ENCODE measurements around the gene ATP5MC2. TPM values are rescaled to one million over a fixed set of nuclear protein-coding genes. Genes with fewer than 3 reads are reported as not detected.

The ATP5MC2 gene
- polyA plus RNA-seq, 1 of the 3 experiments (the other 2 are of a cell fraction), result 319 TPM

DNA sequence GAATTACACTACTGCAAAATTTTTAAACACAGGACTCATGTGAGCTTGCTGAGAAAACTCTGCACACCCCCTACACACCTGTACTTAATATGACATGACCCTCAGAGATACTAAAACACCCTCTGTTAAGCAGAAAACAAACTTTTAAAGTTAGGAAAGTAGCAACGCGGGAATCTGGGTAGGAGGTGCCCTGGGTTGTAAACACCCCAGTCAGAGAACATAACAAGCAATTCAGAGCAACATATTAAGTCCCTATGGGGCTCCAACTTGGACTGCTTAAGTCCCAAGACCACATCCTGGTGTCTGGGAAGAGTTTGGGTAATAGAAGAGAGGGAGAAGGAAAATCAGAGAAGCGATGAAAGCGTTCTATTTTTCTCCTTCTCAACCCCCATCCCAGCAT, 50.9 kb downstream of the ATP5MC2 start:
- peak overlapping the region; percentile 3 to 91; a peak in 2 of 4 replicates for H3K27ac ChIP-seq (ENCODE audit: low read depth in 2 of 2, low read length in 1 of 2)
- peak overlapping the region; percentile 75 to 77 for H3K4me3 ChIP-seq (ENCODE audit: low read depth in 2 of 2, low read length in 1 of 2)
- H3K4me2 ChIP-seq, result peak overlapping the region; percentile 91
- H3K79me2 ChIP-seq (ENCODE audit: insufficient read depth), result peaks cover 57% of the 10 kb centered on the region
- WGBS (ENCODE audit: low lambda C conversion rate), result 53% methylated on average over 4 of the region's 4 CpGs
- TF ChIP-seq GABPA (IDR thresholded peaks at IDR 0.05; ENCODE audit: low read depth), result no peak
- TF ChIP-seq EP300 (IDR thresholded peaks at IDR 0.05; ENCODE audit: borderline replicate concordance in 1 of 2, low read depth in 1 of 2, low read length in 1 of 2), result no peak
- no peak for TF ChIP-seq YY1 (IDR thresholded peaks at IDR 0.05; ENCODE audit: low read depth)
- TF ChIP-seq SIN3A (IDR thresholded peaks at IDR 0.05; ENCODE audit: borderline replicate concordance, low read depth, low read length), result no peak
- no peak for TF ChIP-seq TCF12 (IDR thresholded peaks at IDR 0.05)
- TF ChIP-seq TAF1 (IDR thresholded peaks at IDR 0.05; ENCODE audit: borderline replicate concordance, low read depth, low read length), result no peak
- no peak for TF ChIP-seq NFIC (IDR thresholded peaks at IDR 0.05; ENCODE audit: borderline replicate concordance)
- TF ChIP-seq, protein P1, sequence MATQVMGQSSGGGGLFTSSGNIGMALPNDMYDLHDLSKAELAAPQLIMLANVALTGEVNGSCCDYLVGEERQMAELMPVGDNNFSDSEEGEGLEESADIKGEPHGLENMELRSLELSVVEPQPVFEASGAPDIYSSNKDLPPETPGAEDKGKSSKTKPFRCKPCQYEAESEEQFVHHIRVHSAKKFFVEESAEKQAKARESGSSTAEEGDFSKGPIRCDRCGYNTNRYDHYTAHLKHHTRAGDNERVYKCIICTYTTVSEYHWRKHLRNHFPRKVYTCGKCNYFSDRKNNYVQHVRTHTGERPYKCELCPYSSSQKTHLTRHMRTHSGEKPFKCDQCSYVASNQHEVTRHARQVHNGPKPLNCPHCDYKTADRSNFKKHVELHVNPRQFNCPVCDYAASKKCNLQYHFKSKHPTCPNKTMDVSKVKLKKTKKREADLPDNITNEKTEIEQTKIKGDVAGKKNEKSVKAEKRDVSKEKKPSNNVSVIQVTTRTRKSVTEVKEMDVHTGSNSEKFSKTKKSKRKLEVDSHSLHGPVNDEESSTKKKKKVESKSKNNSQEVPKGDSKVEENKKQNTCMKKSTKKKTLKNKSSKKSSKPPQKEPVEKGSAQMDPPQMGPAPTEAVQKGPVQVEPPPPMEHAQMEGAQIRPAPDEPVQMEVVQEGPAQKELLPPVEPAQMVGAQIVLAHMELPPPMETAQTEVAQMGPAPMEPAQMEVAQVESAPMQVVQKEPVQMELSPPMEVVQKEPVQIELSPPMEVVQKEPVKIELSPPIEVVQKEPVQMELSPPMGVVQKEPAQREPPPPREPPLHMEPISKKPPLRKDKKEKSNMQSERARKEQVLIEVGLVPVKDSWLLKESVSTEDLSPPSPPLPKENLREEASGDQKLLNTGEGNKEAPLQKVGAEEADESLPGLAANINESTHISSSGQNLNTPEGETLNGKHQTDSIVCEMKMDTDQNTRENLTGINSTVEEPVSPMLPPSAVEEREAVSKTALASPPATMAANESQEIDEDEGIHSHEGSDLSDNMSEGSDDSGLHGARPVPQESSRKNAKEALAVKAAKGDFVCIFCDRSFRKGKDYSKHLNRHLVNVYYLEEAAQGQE (IDR thresholded peaks at IDR 0.05; ENCODE audit: low read depth, low read length), result no peak
- TF ChIP-seq EZH2phosphoT487 (IDR thresholded peaks at IDR 0.05; ENCODE audit: borderline replicate concordance, low read depth), result no peak
- TF ChIP-seq, protein P2, sequence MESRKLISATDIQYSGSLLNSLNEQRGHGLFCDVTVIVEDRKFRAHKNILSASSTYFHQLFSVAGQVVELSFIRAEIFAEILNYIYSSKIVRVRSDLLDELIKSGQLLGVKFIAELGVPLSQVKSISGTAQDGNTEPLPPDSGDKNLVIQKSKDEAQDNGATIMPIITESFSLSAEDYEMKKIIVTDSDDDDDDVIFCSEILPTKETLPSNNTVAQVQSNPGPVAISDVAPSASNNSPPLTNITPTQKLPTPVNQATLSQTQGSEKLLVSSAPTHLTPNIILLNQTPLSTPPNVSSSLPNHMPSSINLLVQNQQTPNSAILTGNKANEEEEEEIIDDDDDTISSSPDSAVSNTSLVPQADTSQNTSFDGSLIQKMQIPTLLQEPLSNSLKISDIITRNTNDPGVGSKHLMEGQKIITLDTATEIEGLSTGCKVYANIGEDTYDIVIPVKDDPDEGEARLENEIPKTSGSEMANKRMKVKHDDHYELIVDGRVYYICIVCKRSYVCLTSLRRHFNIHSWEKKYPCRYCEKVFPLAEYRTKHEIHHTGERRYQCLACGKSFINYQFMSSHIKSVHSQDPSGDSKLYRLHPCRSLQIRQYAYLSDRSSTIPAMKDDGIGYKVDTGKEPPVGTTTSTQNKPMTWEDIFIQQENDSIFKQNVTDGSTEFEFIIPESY (IDR thresholded peaks at IDR 0.05; ENCODE audit: borderline replicate concordance, low read depth), result no peak
- no peak for TF ChIP-seq MXI1 (IDR thresholded peaks at IDR 0.05; ENCODE audit: low read depth, low read length)
- no peak for TF ChIP-seq ELF1 (IDR thresholded peaks at IDR 0.05)
- no peak for TF ChIP-seq FOXJ3 (CRISPR knock-in tag; IDR thresholded peaks at IDR 0.05)
- no peak for TF ChIP-seq RCOR1 (IDR thresholded peaks at IDR 0.05; ENCODE audit: low read length)
- TF ChIP-seq, protein P3, sequence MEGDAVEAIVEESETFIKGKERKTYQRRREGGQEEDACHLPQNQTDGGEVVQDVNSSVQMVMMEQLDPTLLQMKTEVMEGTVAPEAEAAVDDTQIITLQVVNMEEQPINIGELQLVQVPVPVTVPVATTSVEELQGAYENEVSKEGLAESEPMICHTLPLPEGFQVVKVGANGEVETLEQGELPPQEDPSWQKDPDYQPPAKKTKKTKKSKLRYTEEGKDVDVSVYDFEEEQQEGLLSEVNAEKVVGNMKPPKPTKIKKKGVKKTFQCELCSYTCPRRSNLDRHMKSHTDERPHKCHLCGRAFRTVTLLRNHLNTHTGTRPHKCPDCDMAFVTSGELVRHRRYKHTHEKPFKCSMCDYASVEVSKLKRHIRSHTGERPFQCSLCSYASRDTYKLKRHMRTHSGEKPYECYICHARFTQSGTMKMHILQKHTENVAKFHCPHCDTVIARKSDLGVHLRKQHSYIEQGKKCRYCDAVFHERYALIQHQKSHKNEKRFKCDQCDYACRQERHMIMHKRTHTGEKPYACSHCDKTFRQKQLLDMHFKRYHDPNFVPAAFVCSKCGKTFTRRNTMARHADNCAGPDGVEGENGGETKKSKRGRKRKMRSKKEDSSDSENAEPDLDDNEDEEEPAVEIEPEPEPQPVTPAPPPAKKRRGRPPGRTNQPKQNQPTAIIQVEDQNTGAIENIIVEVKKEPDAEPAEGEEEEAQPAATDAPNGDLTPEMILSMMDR (IDR thresholded peaks at IDR 0.05), result no peak
- TF ChIP-seq, protein P4, sequence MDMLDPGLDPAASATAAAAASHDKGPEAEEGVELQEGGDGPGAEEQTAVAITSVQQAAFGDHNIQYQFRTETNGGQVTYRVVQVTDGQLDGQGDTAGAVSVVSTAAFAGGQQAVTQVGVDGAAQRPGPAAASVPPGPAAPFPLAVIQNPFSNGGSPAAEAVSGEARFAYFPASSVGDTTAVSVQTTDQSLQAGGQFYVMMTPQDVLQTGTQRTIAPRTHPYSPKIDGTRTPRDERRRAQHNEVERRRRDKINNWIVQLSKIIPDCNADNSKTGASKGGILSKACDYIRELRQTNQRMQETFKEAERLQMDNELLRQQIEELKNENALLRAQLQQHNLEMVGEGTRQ (IDR thresholded peaks at IDR 0.05; ENCODE audit: borderline replicate concordance, low read depth, low read length), result no peak
- TF ChIP-seq SMC3 (IDR thresholded peaks at IDR 0.05; ENCODE audit: low read depth, low read length), result no peak
- TF ChIP-seq, protein P5, sequence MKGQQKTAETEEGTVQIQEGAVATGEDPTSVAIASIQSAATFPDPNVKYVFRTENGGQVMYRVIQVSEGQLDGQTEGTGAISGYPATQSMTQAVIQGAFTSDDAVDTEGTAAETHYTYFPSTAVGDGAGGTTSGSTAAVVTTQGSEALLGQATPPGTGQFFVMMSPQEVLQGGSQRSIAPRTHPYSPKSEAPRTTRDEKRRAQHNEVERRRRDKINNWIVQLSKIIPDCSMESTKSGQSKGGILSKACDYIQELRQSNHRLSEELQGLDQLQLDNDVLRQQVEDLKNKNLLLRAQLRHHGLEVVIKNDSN (IDR thresholded peaks at IDR 0.05; ENCODE audit: borderline replicate concordance, low read depth), result no peak
- no peak for TF ChIP-seq POLR2AphosphoS5 (IDR thresholded peaks at IDR 0.05; ENCODE audit: low read depth, low read length)
- no peaks in the 10 kb centered on the region for H3F3A ChIP-seq (replicated peaks; ENCODE audit: insufficient read depth)
- H3K4me1 ChIP-seq (ENCODE audit: control insufficient read depth in 1 of 2, insufficient read depth in 2 of 2, low read depth in 1 of 2, low read length in 1 of 2), result peaks cover 5% of the 10 kb centered on the region in 2 experiments; a peak in 3 of 4 replicates
- no peak for DNase-seq
- no peak overlapping the region for H2AFZ ChIP-seq (ENCODE audit: low read depth)
- no peaks in the 10 kb centered on the region for H3K9me3 ChIP-seq
- no peaks in the 10 kb centered on the region for H3K36me3 ChIP-seq (replicated peaks in 1 of 2; ENCODE audit: control insufficient read depth in 1 of 2, insufficient read depth in 2 of 2, low read length in 1 of 2)
- H3K27me3 ChIP-seq (ENCODE audit: insufficient read depth), result no peaks in the 10 kb centered on the region
- ChIA-PET CTCF (interaction anchor here (1.2 to 2.5 kb wide), 4 partner anchors 9 to 119 kb away, joined by 3 to 8 read pairs (median 6); partner anchors contain the start of gene ATP5MC2), POLR2A (interaction anchor here (1.2 kb wide), 1 partner anchor 50 kb away, joined by 4 read pairs; no protein-coding TSS in a partner anchor)
- H4K20me1 ChIP-seq (ENCODE audit: insufficient read depth), result peaks cover 5% of the 10 kb centered on the region; the same call in 1 of the 2 replicates
- H3K9me2 ChIP-seq, result no peaks in the 10 kb centered on the region
- peak overlapping the region; percentile 90 for H3K9ac ChIP-seq

Measured in SK-N-SH (cell line).